Thyroid gland (tissue), 4 donors: ENCODE measurements around the gene RNF224. TPM values are rescaled to one million over a fixed set of nuclear protein-coding genes. Genes with fewer than 3 reads are reported as not detected.

Experiments
- DNase-seq, 2 donors: peaks; one replicate each; pipeline ENCODE4 v3.0.0-alpha.2; 2019
- H3K27ac ChIP-seq, 3 donors: fragments of 200-600 bp; sonication (generic); 1 replicate in 2 of 3; 2 replicates in 1 of 3; pipeline ENCODE4 v1.5.1; 2016 to 2019; ENCODE audit warnings: mild to moderate bottlenecking in 1 of 3, moderate library complexity in 1 of 3
- H3K27me3 ChIP-seq: fragments of 200-600 bp; sonication (generic); one replicate; pipeline ENCODE4 v1.5.1; 2019
- H3K36me3 ChIP-seq, 2 donors: fragments of 200-600 bp; sonication (generic); one replicate each; pipeline ENCODE4 v1.5.1; 2016 to 2019
- H3K4me1 ChIP-seq, 2 donors: fragments of 200-600 bp; sonication (generic); one replicate each; pipeline ENCODE4 v1.5.1; 2017 to 2019
- H3K4me3 ChIP-seq, 3 donors: fragments of 200-600 bp; sonication (generic); replicated peaks in 1 of 3; 1 replicate in 2 of 3; 2 replicates in 1 of 3; pipeline ENCODE4 v1.5.1; 2016; ENCODE audit warnings: mild to moderate bottlenecking in 1 of 3
- H3K9me3 ChIP-seq: fragments of 200-600 bp; sonication (generic); one replicate; pipeline ENCODE4 v1.5.1; 2017
- POLR2A ChIP-seq, 2 donors: fragments of 450-650 bp; IDR thresholded peaks; one replicate each; pipeline ENCODE4 v1.6.1; 2017; ENCODE audit warnings: antibody characterized with exemption in 2 of 2, mild to moderate bottlenecking in 2 of 2, moderate library complexity in 1 of 2
- WGBS, 2 donors: methylation state at CpG; one replicate each; pipeline ENCODE4 v1.1.5; 2017; 5-methylcytosine and 5-hydroxymethylcytosine counted together
- intact Hi-C: fragments of 100-400 bp; cut with DNase I; formaldehyde crosslinking; loops from one replicate; pipeline ENCODE4 v1.15.1; 2023
- total RNA-seq, 4 donors: library from RNA; depleted of rRNA; stranded (reverse); fragments of >200 nt; gene quantifications; one replicate each; pipeline ENCODE4 v1.2.3, GENCODE V29; 2016
- TF ChIP-seq, protein P1 (sequence below), 6 experiments: fragments of 200-600 bp in 3 of 6; fragments of 450-650 bp in 3 of 6; sonication (generic) in 3 of 6; IDR thresholded peaks; one replicate each; pipeline ENCODE4 v1.5.1; 2016 to 2019; ENCODE audit warnings: antibody characterized with exemption in 6 of 6, mild to moderate bottlenecking in 2 of 6, inconsistent platforms in 1 of 6, moderate library complexity in 1 of 6

RNF224 gene
- total RNA-seq, 4 donors from 2014 or later = 0.33 to 0.81 TPM; not detected in 2

DNA sequence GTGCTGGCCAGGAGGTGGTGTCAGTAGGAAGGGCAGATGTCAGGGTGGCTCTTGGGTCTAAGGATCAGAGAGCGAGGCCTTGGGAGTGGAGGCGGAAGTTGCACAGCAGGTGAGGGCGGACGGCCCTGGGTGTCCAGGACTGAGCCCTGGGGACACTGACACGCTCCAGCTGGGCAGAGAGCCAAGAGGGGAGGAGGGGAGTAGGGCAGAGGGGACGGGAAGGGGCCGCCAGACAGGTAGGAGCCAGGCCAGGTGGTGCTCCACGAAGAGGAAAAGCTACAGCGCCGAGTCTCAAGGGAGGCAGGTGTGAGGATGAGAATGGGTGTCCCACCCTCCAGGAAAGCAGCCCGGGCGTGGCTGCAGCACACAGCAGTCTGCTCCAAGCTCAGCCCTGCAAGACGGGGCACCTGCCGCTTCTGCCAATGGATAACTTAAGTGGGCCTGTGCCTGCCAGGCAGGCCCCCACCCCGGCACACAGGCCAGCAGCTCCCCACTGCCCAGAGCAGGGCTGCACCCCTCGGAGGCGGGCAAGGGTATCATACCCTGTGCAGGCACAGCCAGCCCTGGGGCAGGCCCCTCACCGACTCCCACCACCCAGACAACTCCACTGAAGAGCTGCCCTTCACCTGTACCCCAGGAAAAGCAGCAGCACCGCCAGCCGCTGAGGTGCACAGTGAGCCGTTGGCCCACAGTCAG is 31.6 kb upstream of the RNF224 start:
- H3K4me3 ChIP-seq = no peak overlapping the region
- WGBS, 2 donors = 76 to 80% methylated on average over 15 to 16 of the region's 21 CpGs
- no peak for TF ChIP-seq POLR2A (IDR thresholded peaks at IDR 0.05)
- TF ChIP-seq, protein P1, sequence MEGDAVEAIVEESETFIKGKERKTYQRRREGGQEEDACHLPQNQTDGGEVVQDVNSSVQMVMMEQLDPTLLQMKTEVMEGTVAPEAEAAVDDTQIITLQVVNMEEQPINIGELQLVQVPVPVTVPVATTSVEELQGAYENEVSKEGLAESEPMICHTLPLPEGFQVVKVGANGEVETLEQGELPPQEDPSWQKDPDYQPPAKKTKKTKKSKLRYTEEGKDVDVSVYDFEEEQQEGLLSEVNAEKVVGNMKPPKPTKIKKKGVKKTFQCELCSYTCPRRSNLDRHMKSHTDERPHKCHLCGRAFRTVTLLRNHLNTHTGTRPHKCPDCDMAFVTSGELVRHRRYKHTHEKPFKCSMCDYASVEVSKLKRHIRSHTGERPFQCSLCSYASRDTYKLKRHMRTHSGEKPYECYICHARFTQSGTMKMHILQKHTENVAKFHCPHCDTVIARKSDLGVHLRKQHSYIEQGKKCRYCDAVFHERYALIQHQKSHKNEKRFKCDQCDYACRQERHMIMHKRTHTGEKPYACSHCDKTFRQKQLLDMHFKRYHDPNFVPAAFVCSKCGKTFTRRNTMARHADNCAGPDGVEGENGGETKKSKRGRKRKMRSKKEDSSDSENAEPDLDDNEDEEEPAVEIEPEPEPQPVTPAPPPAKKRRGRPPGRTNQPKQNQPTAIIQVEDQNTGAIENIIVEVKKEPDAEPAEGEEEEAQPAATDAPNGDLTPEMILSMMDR (IDR thresholded peaks at IDR 0.05) = no peak
- DNase-seq = no peak
- H3K27ac ChIP-seq = no peak overlapping the region
- intact Hi-C loops = no loop called here
- peaks cover 19 to 31% of the 10 kb centered on the region in 2 donors for H3K4me1 ChIP-seq
- no peaks in the 10 kb centered on the region for H3K9me3 ChIP-seq
- H3K27me3 ChIP-seq = no peaks in the 10 kb centered on the region
- peaks cover under 1 to 1% of the 10 kb centered on the region in 2 donors for H3K36me3 ChIP-seq

DNA sequence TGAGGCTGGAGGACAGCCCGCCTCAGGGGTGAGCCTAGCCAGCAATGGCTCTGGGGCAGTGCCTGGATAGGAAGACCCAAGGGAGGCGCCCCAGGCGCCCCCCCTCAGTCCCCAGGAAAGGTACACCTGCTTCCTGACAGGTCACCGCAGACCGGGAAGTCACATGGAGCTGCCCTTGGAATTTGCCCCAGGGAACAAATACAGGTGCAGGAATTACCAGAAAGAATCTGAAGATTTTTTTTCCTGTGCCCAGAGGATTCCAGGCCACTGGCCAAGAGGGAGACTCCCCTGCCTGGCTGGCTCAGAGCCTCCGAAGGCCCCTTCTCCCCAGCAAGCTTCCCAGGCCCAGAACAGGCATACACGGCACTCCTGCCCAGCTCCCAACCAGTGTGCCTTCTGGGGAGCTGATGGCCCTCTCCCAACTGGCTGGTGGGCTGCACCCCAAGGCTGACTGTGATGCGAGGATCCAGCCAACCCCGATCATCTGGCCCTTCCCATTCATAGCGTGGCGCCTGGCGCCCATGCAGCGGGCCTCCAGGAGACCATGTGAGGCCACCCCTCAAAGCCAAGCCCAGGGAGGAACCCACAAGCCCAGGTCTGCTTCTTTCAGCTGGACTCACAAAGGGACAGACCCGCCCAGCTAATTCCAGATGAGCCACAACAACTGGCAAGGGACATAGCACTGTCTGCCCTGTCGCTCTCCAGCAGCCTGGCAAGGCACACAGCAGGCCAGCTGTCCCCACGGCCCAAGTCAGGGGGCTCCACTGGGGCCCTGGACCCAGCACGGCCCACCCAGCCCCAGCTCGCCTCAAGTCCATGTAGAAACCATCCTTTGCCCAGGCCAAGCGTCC is 29.0 kb upstream of the RNF224 start:
- no peak overlapping the region for H3K4me3 ChIP-seq
- 82 to 88% methylated on average over 6 to 7 of the region's 19 CpGs for WGBS, 2 donors
- H3K4me1 ChIP-seq = peaks cover 19 to 47% of the 10 kb centered on the region in 2 donors

DNA sequence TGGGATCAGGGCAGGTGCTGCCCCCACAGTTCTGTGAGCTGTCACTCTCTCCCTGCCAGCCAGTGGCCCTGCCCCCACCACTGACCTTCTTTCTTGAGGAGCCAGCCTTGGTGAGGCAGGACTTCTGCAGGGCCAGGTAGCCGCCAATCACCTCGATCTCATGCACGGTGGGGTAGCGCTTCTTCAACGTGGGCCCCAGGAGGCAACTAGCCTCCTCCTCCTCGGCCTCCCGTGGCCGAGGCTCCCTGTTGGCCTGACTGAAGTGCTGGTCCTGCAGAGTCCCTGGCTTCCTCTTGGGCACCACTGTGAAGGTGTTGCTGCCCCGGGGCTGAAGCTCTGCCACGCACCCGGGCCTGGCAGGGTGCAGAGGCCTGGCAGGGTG is 28.4 kb upstream of the RNF224 start:
- H3K27me3 ChIP-seq = no peaks in the 10 kb centered on the region
- H3K4me3 ChIP-seq = no peak overlapping the region
- no peaks in the 10 kb centered on the region for H3K36me3 ChIP-seq
- intact Hi-C loops = no loop called here
- H3K9me3 ChIP-seq = no peaks in the 10 kb centered on the region
- peaks cover 25 to 53% of the 10 kb centered on the region in 2 donors for H3K4me1 ChIP-seq
- DNase-seq = no peak
- WGBS, 2 donors = 85 to 92% methylated on average over 4 to 9 of the region's 11 CpGs
- TF ChIP-seq POLR2A (IDR thresholded peaks at IDR 0.05) = no peak
- TF ChIP-seq, protein P1 (IDR thresholded peaks at IDR 0.05) = no peak
- no peak overlapping the region for H3K27ac ChIP-seq

More for the DNA sequence above, 29.0 kb upstream of the RNF224 start:
- Histone ChIP-seq H3K27me3 (no peaks in the 10 kb centered on the region), H3K9me3 (no peaks in the 10 kb centered on the region), H3K27ac (no peak overlapping the region), H3K36me3 (no peaks in the 10 kb centered on the region)
- DNase-seq = peak in 1 of 2 donors; percentile 45
- intact Hi-C loops = no loop called here
- TF ChIP-seq POLR2A (IDR thresholded peaks at IDR 0.05) = no peak
- TF ChIP-seq, protein P1 (IDR thresholded peaks at IDR 0.05) = no peak

DNA sequence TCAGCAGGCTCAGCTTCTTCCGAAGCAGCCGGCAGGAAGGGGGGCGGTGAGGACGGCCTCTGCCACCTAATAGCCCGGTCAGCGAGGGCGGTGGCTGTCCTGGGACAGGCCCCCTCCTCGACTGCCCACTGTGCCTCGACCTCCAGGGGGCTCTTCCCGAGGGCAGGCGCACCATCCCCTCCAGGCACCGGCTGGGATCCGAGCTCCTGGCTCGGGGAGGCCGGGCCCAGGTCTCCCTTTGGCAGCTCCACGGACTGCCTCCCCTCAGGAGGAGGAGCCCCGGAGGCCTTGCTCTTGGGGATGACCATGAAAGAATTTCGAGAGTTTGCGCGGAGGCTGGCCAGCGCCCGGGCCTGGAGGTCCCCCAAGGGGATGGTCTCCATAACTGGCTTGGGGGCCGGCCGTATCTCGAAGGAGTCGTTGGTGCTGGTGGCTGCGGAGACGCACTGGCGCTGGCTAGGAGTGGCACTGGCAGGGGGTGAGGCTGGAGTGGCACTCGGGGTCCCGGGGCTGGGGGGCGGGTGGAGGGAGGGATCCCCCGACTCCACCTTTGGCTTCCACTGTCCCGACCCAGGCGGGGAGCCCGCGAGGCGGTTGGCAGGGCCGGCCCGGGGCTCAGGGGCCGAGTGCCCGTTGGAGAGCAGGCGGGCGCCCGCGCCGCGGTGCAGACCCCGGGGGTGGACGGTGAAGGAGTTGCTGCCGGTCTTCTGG is 27.7 kb upstream of the RNF224 start:
- WGBS, 2 donors = 35 to 40% methylated on average over 7 to 13 of the region's 51 CpGs
- TF ChIP-seq, protein P1 (IDR thresholded peaks at IDR 0.05) = no peak
- no peak for TF ChIP-seq POLR2A (IDR thresholded peaks at IDR 0.05)
- no peaks in the 10 kb centered on the region for H3K36me3 ChIP-seq
- DNase-seq = peak in 1 of 2 donors; percentile 28
- H3K4me1 ChIP-seq = peaks cover 31 to 57% of the 10 kb centered on the region in 2 donors
- no peaks in the 10 kb centered on the region for H3K27me3 ChIP-seq
- H3K9me3 ChIP-seq = no peaks in the 10 kb centered on the region
- intact Hi-C loops = no loop called here
- peak overlapping the region in 1 of 3 donors; percentile 34 for H3K4me3 ChIP-seq
- H3K27ac ChIP-seq = no peak overlapping the region
